Measurements from ENCODE around the gene UPF1. TPM values are rescaled to one million over a fixed set of nuclear protein-coding genes. Genes with fewer than 3 reads are reported as not detected.

Gene UPF1
- total RNA-seq (2022): 93.8 and 96.6 TPM in 2 replicates
- percentile 78 among the genes with signal in this experiment for Bru-seq, nascent RNA
- percentile 84 among the genes with signal in this experiment for BruChase-seq, experiment 1, labeled RNA remaining after a 2-hour chase
- percentile 91 among the genes with signal in this experiment for BruChase-seq, experiment 2, labeled RNA remaining after a 6-hour chase
- long read RNA-seq, full-length matches to known transcripts: 49 of 150 reads
- long read RNA-seq, partial matches to known transcripts: 82 of 150 reads
- long read RNA-seq, other reads (novel, unspliced or antisense): 19 of 150 reads

GRCh38 chr19:18831524-18832305, at the start of gene UPF1:
Gene UPF1 (plus strand): TSS chr19:18831959. CDS start chr19:18832210, 251 bp downstream.
- Histone ChIP-seq H3K4me1 (0 out of 2 replicates have a peak, but pooled peaks cover 8% of the 10 kb centered on the region), H3K4me3 (ENCODE audit: low read depth, low read length) (peak within 1 kb of the TSS; percentile 92), H3K36me3 (ENCODE audit: control insufficient read depth, insufficient read depth, low read length) (peaks cover 1% of the 10 kb centered on the region), H3K9me3 (peaks cover 6% of the 10 kb centered on the region; the same call in 1 of the 2 replicates), H3K27me3 (replicated peaks; ENCODE audit: control insufficient read depth, insufficient read depth, low read length) (no peaks in the 10 kb centered on the region)
- Mint-ChIP-seq H3K9me3 (ENCODE audit: unreplicated experiment) (no peaks in the 10 kb centered on the region), H3K4me3 (ENCODE audit: unreplicated experiment) (peak within 1 kb of the TSS; percentile 93), H3K27ac (ENCODE audit: unreplicated experiment) (peak within 1 kb of the TSS; percentile 89), H3K27me3 (ENCODE audit: insufficient read depth, unreplicated experiment) (no peaks in the 10 kb centered on the region), H3K4me1 (ENCODE audit: low read depth, unreplicated experiment) (peaks cover 15% of the 10 kb centered on the region), H3K36me3 (ENCODE audit: insufficient read depth, unreplicated experiment) (peaks cover 41% of the 10 kb centered on the region)
- TF ChIP-seq, protein P1, sequence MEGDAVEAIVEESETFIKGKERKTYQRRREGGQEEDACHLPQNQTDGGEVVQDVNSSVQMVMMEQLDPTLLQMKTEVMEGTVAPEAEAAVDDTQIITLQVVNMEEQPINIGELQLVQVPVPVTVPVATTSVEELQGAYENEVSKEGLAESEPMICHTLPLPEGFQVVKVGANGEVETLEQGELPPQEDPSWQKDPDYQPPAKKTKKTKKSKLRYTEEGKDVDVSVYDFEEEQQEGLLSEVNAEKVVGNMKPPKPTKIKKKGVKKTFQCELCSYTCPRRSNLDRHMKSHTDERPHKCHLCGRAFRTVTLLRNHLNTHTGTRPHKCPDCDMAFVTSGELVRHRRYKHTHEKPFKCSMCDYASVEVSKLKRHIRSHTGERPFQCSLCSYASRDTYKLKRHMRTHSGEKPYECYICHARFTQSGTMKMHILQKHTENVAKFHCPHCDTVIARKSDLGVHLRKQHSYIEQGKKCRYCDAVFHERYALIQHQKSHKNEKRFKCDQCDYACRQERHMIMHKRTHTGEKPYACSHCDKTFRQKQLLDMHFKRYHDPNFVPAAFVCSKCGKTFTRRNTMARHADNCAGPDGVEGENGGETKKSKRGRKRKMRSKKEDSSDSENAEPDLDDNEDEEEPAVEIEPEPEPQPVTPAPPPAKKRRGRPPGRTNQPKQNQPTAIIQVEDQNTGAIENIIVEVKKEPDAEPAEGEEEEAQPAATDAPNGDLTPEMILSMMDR (IDR thresholded peaks at IDR 0.05; ENCODE audit: insufficient read depth in 1 of 2, low read depth in 1 of 2, low read length in 1 of 2, severe bottlenecking in 1 of 2, unreplicated experiment in 1 of 2): no peak
- ChIA-PET CTCF (interaction anchor here (0.5 to 1.5 kb wide), 5 partner anchors 15 to 278 kb away, joined by 3 to 9 read pairs (median 3); no protein-coding TSS in a partner anchor), POLR2A (interaction anchor here (0.6 to 1.0 kb wide), 3 partner anchors 11 to 244 kb away, joined by 3 to 5 read pairs (median 5); partner anchors contain the start of gene REX1BD)
- no TSS peak for BruUV-seq (replicated peaks)
- DNase-seq: peak; percentile 92 to 94
- intact Hi-C loops (cut with micrococcal nuclease; ENCODE audit: unreplicated experiment): loop anchor here (5.0 kb wide), 1 partner anchor 34 kb away; no protein-coding TSS in a partner anchor

GRCh38 chr19:18782559-18783225, 49.1 kb upstream of the UPF1 start:
- intact Hi-C loops (cut with micrococcal nuclease; ENCODE audit: unreplicated experiment): no loop called here
- Mint-ChIP-seq H3K4me3 (ENCODE audit: unreplicated experiment) (no peak overlapping the region), H3K4me1 (ENCODE audit: low read depth, unreplicated experiment) (peaks cover 5% of the 10 kb centered on the region), H3K9me3 (ENCODE audit: unreplicated experiment) (no peaks in the 10 kb centered on the region), H3K27me3 (ENCODE audit: insufficient read depth, unreplicated experiment) (peaks cover 5% of the 10 kb centered on the region), H3K36me3 (ENCODE audit: insufficient read depth, unreplicated experiment) (peaks cover 3% of the 10 kb centered on the region), H3K27ac (ENCODE audit: unreplicated experiment) (no peak overlapping the region)
- ChIA-PET POLR2A (no interaction called here), CTCF (no interaction called here)
- no peaks in the 10 kb centered on the region for H3K4me1 ChIP-seq
- BruUV-seq (replicated peaks): no TSS peak
- H3K36me3 ChIP-seq (ENCODE audit: control insufficient read depth, insufficient read depth, low read length): no peaks in the 10 kb centered on the region
- DNase-seq: no peak
- no peak overlapping the region for H3K4me3 ChIP-seq (ENCODE audit: low read depth, low read length)
- H3K27me3 ChIP-seq (replicated peaks; ENCODE audit: control insufficient read depth, insufficient read depth, low read length): no peaks in the 10 kb centered on the region; the same call in 1 of the 2 replicates
- no peaks in the 10 kb centered on the region for H3K9me3 ChIP-seq
- TF ChIP-seq, protein P1 (IDR thresholded peaks at IDR 0.05; ENCODE audit: insufficient read depth in 1 of 2, low read depth in 1 of 2, low read length in 1 of 2, severe bottlenecking in 1 of 2, unreplicated experiment in 1 of 2): no peak

Measured in Caco-2 (cell line).